Dermis blood vessel endothelial cell (primary cell): ENCODE measurements around the gene RUNDC1. TPM values are rescaled to one million over a fixed set of nuclear protein-coding genes. Genes with fewer than 3 reads are reported as not detected.

Experiments used
- DNase-seq: peaks from one replicate; pipeline ENCODE4 v3.0.0; 2010
- total RNA-seq: library from RNA; depleted of rRNA; stranded (reverse); fragments of >200 nt; gene quantifications from 2 replicates; pipeline ENCODE4 v1.2.3, GENCODE V29; 2014

The RUNDC1 gene
- total RNA-seq, 1 donor from 2014 or later: 14.1 TPM

DNA sequence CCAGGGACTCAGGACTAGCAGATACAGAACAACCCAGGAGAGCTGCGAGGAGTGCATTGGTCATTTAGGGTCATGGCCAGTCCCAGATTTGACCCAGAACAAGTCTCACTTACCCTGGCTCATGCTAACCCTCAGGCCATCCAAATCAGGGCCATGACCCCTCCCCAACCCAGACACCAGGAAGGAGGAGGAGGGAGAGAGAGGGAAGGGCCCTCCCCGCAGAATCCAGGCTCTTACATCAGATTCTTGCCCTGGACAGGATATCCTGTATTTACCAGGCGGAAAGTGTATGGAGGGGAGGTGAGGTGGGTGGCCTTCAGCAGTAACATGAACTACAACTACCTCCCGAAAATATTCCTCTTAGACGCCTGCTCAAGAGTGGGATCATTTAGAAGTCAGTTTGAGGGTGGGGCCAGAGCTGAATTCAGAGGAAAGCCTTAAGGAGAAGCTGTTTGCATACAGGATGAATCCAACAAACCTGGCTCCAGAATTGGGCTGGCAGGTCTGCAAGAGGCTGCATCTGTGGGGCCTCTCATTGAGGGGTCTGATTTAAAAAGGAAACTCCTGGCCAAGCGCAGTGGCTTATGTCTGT lies 39.8 kb downstream of the RUNDC1 start:
- peak; percentile 75 for DNase-seq

DNA sequence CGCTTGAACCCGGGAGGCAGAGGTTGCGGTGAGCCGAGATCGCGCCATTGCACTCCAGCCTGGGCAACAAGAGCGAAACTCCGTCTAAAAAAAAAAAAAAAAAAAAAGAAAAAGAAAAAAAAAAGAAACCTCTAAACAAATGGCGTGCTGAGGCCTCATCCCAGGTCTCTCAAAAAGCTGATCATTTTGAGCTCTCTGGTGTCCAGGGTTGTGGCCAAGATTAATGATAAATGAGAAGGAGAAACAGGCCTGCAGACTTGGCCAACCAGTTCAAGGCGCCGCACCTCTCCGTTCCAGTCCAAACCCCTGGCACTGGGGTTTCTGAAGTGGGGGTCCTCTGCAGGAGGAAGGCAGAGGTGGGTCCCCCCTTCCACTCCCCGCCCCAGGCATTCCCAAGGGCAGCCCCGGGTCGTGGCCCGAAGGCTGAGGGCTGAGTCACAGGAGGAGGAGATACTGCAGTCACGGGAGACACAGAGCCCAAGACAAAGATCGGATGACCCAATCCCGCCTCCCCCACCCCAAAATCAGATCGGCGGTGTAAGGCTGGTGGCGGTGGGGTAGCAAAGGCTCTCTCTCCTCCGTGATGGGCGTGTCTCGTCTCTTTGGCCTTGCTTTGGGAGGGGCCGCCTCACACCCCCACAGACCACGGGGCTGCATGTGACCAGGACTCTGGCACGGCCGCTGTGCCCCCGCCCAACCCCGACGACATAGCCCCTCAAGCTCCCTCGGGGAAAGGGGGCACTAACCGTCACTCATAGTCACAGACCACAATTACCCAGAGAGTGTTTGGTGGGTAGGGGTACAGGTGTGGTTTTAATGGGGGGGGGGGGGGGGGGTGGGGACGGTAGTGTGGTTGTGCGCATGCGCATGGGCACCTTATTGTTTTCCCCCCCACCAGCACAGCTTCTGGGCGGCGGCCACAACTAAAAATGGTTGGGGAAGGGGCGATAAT lies 40.7 kb downstream of the RUNDC1 start:
- DNase-seq: peak; percentile 74

DNA sequence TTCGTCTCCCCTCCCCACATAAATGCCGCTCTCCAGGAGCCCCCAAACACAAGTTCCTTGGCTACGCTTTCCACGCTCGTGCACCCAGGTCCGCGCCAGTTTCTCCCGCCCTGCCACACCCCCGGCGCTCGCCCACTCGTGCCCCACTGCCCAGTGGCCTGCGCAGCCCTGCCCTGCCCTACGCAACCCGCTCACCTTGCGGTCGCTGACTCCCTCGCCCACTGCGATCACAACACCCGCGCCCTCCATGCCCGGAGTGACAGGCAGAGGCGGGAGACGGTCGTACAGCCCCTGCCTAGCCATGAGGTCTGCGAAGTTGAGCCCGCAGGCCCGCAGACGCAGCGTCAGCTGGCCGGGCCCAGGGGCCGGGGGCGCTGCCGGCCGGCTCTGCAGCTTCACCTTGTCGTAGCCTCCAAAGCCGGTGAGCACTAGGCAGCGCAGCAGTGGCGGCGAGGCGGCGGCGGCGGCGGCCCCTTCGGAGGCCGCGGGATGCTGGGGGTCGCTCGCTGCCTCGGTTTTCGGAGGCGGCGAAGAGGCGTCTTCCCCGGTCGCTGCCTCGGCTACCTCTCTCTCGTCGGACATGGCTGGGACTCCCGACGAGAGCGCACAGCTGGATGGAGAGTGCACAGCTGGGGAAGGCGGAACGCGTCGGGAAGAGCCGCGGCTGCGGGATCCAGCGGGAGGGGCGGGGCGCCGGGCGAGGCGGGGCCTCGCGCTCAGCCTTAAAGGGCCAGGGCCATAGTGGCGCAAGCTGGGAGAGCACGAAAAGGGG lies 41.6 kb downstream of the RUNDC1 start, which contains the start of gene VAT1:
Gene VAT1 (minus strand): TSS at position 645 of the 772 bp plus-strand sequence. CDS start 63 bp downstream, at position 582.
- DNase-seq: peak; percentile 82

- peak; percentile 97 for DNase-seq
These were observed 44.3 kb downstream of the RUNDC1 start, which contains the start of gene RND2 for GRCh38 chr17:43024407-43025289. TSS of gene RND2 (plus strand) at chr17:43025231. CDS start at chr17:43025348, 117 bp downstream.

DNA sequence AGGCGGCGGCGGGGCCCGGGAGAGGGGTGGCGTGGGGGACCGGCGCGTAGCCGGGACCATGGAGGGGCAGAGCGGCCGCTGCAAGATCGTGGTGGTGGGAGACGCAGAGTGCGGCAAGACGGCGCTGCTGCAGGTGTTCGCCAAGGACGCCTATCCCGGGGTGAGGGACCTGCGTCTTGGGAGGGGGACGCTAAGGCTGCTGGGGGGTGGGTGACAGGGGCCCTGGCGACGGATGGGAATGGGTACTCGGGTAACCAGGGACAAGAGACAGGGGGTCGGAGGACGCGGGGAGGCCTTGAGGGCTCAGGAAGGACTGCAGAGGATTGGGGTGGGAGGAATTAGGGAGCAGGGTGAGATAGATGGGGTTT lies 44.9 kb downstream of the RUNDC1 start:
- DNase-seq: no peak

DNA sequence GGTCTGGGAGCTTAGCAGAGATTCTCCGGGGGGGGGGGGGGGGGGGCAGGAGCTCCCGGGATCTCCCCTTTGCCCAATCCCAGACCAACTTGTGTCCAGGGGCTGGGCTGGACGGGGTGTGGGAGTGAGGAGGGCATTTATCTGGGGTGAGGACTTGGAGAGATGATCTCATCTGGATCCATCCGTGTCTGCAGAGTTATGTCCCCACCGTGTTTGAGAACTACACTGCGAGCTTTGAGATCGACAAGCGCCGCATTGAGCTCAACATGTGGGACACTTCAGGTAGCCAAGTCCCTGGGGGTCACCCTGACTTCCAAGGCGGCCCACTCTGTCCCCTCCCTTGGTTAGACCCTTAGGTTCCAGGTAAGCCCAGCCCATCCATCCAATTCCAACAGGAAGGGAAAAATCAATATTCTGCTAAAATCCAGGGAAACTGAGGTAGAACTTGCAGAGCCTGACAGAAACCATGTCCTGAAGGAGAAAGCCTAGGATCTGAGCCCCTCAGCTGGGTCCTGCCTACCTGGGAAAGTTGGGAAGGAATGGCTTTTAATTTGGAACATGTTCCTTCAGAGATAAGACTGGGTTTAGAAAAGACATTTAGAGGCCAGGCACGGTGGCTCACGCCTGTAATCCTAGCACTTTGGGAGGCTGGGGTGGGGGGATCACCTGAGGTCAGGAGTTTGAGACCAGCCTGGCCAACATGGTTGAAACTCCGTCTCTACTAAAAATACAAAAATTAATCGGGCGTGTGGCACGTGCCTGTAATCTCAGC lies 45.6 kb downstream of the RUNDC1 start:
- DNase-seq: no peak

- DNase-seq: no peak
These were observed 46.2 kb downstream of the RUNDC1 start for GRCh38 chr17:43026595-43026994.

DNA sequence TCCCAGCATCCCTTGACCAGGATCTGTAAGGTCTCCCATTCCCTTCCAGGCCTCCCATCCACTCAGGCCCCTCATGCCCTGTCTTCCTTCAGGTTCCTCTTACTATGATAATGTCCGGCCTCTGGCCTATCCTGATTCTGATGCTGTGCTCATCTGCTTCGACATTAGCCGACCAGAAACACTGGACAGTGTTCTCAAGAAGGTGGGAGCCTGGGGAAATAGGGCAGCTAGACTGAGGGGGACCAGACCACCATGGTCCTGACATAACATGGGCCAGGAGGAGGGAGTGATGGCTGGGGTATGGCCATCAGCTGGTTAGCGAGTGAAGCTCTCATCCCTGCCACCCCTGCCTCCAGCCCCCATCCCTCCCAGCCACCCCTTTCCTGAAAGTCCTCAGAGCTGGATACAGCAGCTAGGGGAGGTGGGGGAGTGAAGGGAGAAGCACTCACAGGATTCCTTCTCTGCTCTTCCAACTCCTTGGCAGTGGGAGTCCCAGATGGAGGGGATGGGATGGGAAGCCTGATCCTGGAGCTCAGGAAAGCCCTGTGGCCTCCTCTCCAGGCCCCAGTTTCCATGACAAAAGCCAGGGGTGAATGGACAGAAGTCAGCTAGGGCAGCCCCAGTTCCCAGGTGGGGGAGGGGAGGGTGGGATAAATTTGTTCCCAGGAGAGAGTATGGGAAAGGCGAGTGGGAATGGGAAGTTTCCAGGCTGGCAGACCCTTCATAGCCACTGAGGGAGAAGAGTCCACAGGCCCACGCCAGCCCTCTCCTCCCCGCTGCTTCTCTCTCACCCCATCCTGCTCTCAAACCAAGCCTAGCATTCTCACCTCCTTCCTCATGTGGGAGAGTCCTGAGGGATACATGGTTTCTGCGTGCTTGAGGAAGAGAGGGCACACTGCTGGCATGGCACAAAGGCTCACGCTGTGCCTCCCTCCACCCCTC lies 47.0 kb downstream of the RUNDC1 start:
- no peak for DNase-seq

GRCh38 chr17:43028221-43028861 lies 48.0 kb downstream of the RUNDC1 start:
- no peak for DNase-seq

DNA sequence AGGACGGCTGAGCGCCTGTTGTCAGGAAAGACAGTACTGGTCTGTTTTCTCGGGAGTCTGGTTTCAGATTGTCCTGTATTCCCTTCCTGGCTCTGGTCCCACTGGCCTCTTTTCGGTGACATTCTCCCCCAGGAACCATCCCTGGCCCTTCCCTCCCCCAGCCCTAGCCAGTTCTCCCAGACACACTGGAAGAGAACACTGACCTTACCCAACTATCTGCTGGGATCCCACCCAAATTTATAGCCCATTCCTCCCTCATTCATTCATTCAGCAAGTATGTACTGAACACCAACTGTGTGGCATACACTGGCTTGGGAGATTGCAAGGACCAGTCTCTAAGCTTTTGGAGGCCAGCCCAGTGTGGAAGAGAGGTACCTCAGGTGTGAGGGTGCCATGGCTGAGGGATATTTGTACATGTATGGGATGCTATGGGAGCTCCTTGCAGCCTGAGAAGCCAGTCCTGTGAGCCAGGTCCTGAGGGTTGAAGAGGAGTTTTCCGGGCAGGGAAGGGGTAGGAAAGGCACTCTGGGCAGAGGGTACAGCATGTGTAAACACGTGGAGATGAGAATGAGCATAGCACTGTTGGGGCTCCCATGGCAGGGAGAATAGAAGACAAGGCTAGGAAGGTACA lies 49.9 kb downstream of the RUNDC1 start:
- no peak for DNase-seq

- no peak for DNase-seq
These were observed 51.3 kb downstream of the RUNDC1 start for GRCh38 chr17:43031666-43032065.

GRCh38 chr17:43033948-43034881 lies 53.9 kb downstream of the RUNDC1 start:
- no peak for DNase-seq

DNA sequence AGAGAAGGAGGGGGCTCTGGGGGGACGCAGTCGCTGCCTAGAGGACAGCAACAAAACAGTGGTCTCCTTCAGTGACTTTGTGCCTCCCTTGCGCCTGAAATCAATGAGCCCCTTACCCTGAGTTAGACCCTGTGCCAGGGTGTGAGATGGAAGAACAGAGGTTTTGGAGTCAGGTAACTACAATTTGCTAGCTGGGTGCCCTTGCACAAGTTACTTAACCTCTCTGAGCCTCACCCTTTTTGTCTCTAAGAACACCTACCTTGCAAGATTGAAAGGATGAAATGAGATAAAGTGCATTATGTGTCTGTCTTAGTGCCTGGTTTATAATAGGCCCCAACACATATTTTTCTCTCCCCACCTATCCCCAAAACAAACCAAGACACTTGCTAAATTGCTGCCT lies 54.5 kb downstream of the RUNDC1 start:
- no peak for DNase-seq

DNA sequence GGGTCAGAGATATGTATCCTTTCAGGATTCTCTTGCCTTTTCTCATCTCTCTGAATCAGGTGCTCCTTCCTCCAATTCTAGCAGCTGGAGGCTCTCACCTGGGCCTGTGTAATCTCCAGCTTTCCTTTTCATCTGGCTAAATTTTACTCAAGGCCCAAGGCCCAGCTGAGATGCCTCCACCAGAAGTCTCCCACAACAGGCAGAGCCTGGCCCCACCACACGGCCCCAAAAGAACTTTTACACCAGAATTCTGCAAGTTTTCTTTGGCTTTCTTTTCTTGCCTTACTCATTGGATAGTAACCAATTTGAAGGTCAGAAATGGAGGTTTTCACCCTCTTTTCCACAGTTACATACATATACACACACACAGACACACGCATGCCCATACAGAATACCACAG lies 59.3 kb downstream of the RUNDC1 start:
- DNase-seq: no peak

DNA sequence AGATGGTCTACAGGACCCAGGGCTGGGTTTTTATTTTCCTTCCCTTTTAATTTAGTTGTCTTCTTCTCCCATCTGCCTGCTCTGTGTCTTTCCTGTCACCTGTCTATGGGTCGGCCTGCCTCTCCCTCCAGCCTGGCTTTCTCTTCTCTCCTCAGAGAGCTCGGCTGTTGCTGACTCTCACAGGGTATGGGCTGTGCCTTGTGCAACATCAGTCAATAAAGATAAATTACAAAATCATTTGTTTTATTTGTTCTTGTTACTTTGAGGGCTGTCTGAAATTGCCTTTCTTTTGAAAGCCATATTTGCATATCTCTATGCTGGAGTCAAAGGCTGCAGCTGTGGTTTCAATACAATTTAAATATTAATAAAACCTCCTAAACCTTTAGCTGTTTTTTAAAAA lies 60.3 kb downstream of the RUNDC1 start:
- DNase-seq: no peak

- no peak for DNase-seq
These were observed 61.8 kb downstream of the RUNDC1 start for GRCh38 chr17:43042025-43042628.
